Peyer's patch (tissue), 4 donors: ENCODE measurements around the gene NECTIN3. TPM values are rescaled to one million over a fixed set of nuclear protein-coding genes. Genes with fewer than 3 reads are reported as not detected.

Experiments used
- DNase-seq, 3 donors: peaks; one replicate each; pipeline ENCODE4 v3.0.0-alpha.2; 2017 to 2019
- H3K27ac ChIP-seq, 4 donors: fragments of 200-600 bp; sonication (generic); one replicate each; pipeline ENCODE4 v1.5.1; 2016 to 2019
- H3K27me3 ChIP-seq, 2 donors: fragments of 200-600 bp; sonication (generic); one replicate each; pipeline ENCODE4 v1.5.1; 2019
- H3K36me3 ChIP-seq, 3 donors: fragments of 200-600 bp; sonication (generic); one replicate each; pipeline ENCODE4 v1.5.1; 2016 to 2019
- H3K4me1 ChIP-seq, 4 donors: fragments of 200-600 bp; sonication (generic); one replicate each; pipeline ENCODE4 v1.5.1; 2016 to 2019
- H3K4me3 ChIP-seq, 4 donors: fragments of 200-600 bp; sonication (generic); 1 replicate in 3 of 4; 2 replicates in 1 of 4; pipeline ENCODE4 v1.5.1; 2016 to 2019; ENCODE audit warnings: mild to moderate bottlenecking in 1 of 4
- H3K9me3 ChIP-seq, 4 donors: fragments of 200-600 bp; sonication (generic); one replicate each; pipeline ENCODE4 v1.5.1; 2016 to 2019; ENCODE audit warnings: mild to moderate bottlenecking in 1 of 4
- CTCF ChIP-seq, 6 experiments: fragments of 450-650 bp in 4 of 6; fragments of 200-600 bp in 2 of 6; sonication (generic) in 1 of 6; IDR thresholded peaks; one replicate each; pipeline ENCODE4 v1.5.1; 2017 to 2019; ENCODE audit warnings: antibody characterized with exemption in 6 of 6, mild to moderate bottlenecking in 3 of 6, moderate library complexity in 1 of 6
- POLR2A ChIP-seq, 2 donors: fragments of 450-650 bp; IDR thresholded peaks; one replicate each; pipeline ENCODE4 v1.5.1; 2017; ENCODE audit warnings: antibody characterized with exemption in 2 of 2, mild to moderate bottlenecking in 2 of 2, moderate library complexity in 2 of 2
- total RNA-seq, 4 donors: library from RNA; depleted of rRNA; stranded (reverse); fragments of >200 nt; gene quantifications; one replicate each; pipeline ENCODE4 v1.1.0, GENCODE V29; 2016

The NECTIN3 gene
- total RNA-seq, 4 donors from 2014 or later = 28.1 to 57.1 (median 49.3) TPM

- Histone ChIP-seq H3K9me3 (no peaks in the 10 kb centered on the region), H3K27me3 (no peaks in the 10 kb centered on the region), H3K36me3 (no peaks in the 10 kb centered on the region), H3K4me3 (no peak overlapping the region), H3K4me1 (no peaks in the 10 kb centered on the region), H3K27ac (no peak overlapping the region)
- TF ChIP-seq CTCF (IDR thresholded peaks at IDR 0.05) = no peak
- TF ChIP-seq POLR2A (IDR thresholded peaks at IDR 0.05) = no peak
- DNase-seq = no peak
These were observed 36.3 kb upstream of the NECTIN3 start for GRCh38 chr3:111035316-111035715.

GRCh38 chr3:111035902-111036301 is 35.7 kb upstream of the NECTIN3 start:
- Histone ChIP-seq H3K4me1 (no peaks in the 10 kb centered on the region), H3K4me3 (no peak overlapping the region), H3K36me3 (no peaks in the 10 kb centered on the region), H3K27me3 (no peaks in the 10 kb centered on the region), H3K9me3 (no peaks in the 10 kb centered on the region), H3K27ac (no peak overlapping the region)
- DNase-seq = no peak
- TF ChIP-seq CTCF (IDR thresholded peaks at IDR 0.05) (no peak), POLR2A (IDR thresholded peaks at IDR 0.05) (no peak)

- no peaks in the 10 kb centered on the region for H3K36me3 ChIP-seq
- TF ChIP-seq CTCF (IDR thresholded peaks at IDR 0.05) (no peak), POLR2A (IDR thresholded peaks at IDR 0.05) (no peak)
- no peaks in the 10 kb centered on the region for H3K27me3 ChIP-seq
- DNase-seq = no peak
- no peak overlapping the region for H3K27ac ChIP-seq
- no peaks in the 10 kb centered on the region for H3K9me3 ChIP-seq
- H3K4me1 ChIP-seq = no peaks in the 10 kb centered on the region
- no peak overlapping the region for H3K4me3 ChIP-seq
These were observed 30.7 kb upstream of the NECTIN3 start for GRCh38 chr3:111040959-111041358.

- no peaks in the 10 kb centered on the region for H3K4me1 ChIP-seq
- no peaks in the 10 kb centered on the region for H3K27me3 ChIP-seq
- TF ChIP-seq POLR2A (IDR thresholded peaks at IDR 0.05) = no peak
- no peak for TF ChIP-seq CTCF (IDR thresholded peaks at IDR 0.05)
- no peak overlapping the region for H3K27ac ChIP-seq
- no peaks in the 10 kb centered on the region for H3K36me3 ChIP-seq
- DNase-seq = no peak
- H3K4me3 ChIP-seq = no peak overlapping the region
- no peaks in the 10 kb centered on the region for H3K9me3 ChIP-seq
These were observed 26.1 kb upstream of the NECTIN3 start for GRCh38 chr3:111045564-111045963.

- no peaks in the 10 kb centered on the region for H3K9me3 ChIP-seq
These were observed 24.6 kb upstream of the NECTIN3 start for GRCh38 chr3:111047042-111047441.

More at GRCh38 chr3:111047042-111047441, 24.6 kb upstream of the NECTIN3 start:
- no peak for DNase-seq
- H3K27ac ChIP-seq = no peak overlapping the region
- H3K36me3 ChIP-seq = no peaks in the 10 kb centered on the region
- H3K4me1 ChIP-seq = no peaks in the 10 kb centered on the region
- TF ChIP-seq POLR2A (IDR thresholded peaks at IDR 0.05) = no peak
- TF ChIP-seq CTCF (IDR thresholded peaks at IDR 0.05) = no peak
- H3K4me3 ChIP-seq = no peak overlapping the region
- H3K27me3 ChIP-seq = no peaks in the 10 kb centered on the region
